Fibroblast of lung (primary cell): Measurements from ENCODE around the gene PRKCSH. TPM values are rescaled to one million over a fixed set of nuclear protein-coding genes. Genes with fewer than 3 reads are reported as not detected.

Experiments used
- DNase-seq, 2 donors: peaks; one replicate each; pipeline versions ENCODE4 v3.0.0 to v3.0.0-alpha.2; 2010; ENCODE audit warnings: low read depth in 2 of 2
- H2AFZ ChIP-seq: 2 replicates; pipeline ENCODE4 v1.5.1; 2012; ENCODE audit warnings: low read length, control low read depth, inconsistent platforms
- H3K27ac ChIP-seq: 2 replicates; pipeline ENCODE4 v1.5.1; 2011; ENCODE audit warnings: low read length, control low read depth; ENCODE audit not compliant: insufficient read depth
- H3K27me3 ChIP-seq: 2 replicates; pipeline ENCODE4 v1.5.1; 2011; ENCODE audit warnings: mild to moderate bottlenecking, low read length; ENCODE audit not compliant: control insufficient read depth, insufficient read depth
- H3K36me3 ChIP-seq: 2 replicates; pipeline ENCODE4 v1.5.1; 2011; ENCODE audit warnings: low read length; ENCODE audit not compliant: control insufficient read depth, insufficient read depth
- H3K4me1 ChIP-seq: 2 replicates; pipeline ENCODE4 v1.5.1; 2011; ENCODE audit warnings: low read length; ENCODE audit not compliant: control insufficient read depth, insufficient read depth; ENCODE audit errors: extremely low read depth
- H3K4me2 ChIP-seq: 2 replicates; pipeline ENCODE4 v1.5.1; 2011; ENCODE audit warnings: low read length, control low read depth; ENCODE audit not compliant: insufficient read depth; ENCODE audit errors: extremely low read depth
- H3K4me3 ChIP-seq, 4 experiments: fragments of 200-600 bp in 1 of 4; sonication (generic) in 1 of 4; replicated peaks in 1 of 4; 2 replicates each; pipeline ENCODE4 v1.5.1; 2011 to 2016; ENCODE audit warnings: low read length in 4 of 4, low read depth in 3 of 4, mild to moderate bottlenecking in 3 of 4, control low read depth in 2 of 4, inconsistent platforms in 1 of 4, mixed read lengths in 1 of 4; ENCODE audit not compliant: insufficient read depth in 1 of 4; ENCODE audit errors: control extremely low read depth in 1 of 4
- H3K79me2 ChIP-seq: 2 replicates; pipeline ENCODE4 v1.5.1; 2012; ENCODE audit warnings: mild to moderate bottlenecking, low read length, inconsistent platforms; ENCODE audit not compliant: control insufficient read depth, insufficient read depth
- H3K9ac ChIP-seq: 2 replicates; pipeline ENCODE4 v1.5.1; 2011; ENCODE audit warnings: mild to moderate bottlenecking, low read length, control low read depth; ENCODE audit not compliant: insufficient read depth
- H3K9me3 ChIP-seq: 2 replicates; pipeline ENCODE4 v1.5.1; 2012; ENCODE audit warnings: low read depth, low read length; ENCODE audit not compliant: control insufficient read depth, insufficient read depth
- H4K20me1 ChIP-seq: 2 replicates; pipeline ENCODE4 v1.5.1; 2011; ENCODE audit warnings: low read length; ENCODE audit not compliant: control insufficient read depth, insufficient read depth; ENCODE audit errors: extremely low read depth
- CTCF ChIP-seq, 2 donors: IDR thresholded peaks in 1 of 2; conservative IDR thresholded peaks in 1 of 2; 1 replicate in 1 of 2; 2 replicates in 1 of 2; pipeline ENCODE4 v1.5.1; 2011 to 2012; ENCODE audit warnings: low read length in 2 of 2, control low read depth in 1 of 2, inconsistent platforms in 1 of 2, low read depth in 1 of 2, mild to moderate bottlenecking in 1 of 2
- EZH2 ChIP-seq: IDR thresholded peaks from 2 replicates; pipeline ENCODE4 v1.5.1; 2012; ENCODE audit warnings: low read length, control low read depth, mild to moderate bottlenecking; ENCODE audit errors: missing control alignments
- polyA plus RNA-seq, 2 donors: library from polyadenylated mRNA; depleted of rRNA in 1 of 2; stranded (reverse) in 1 of 2; unstranded in 1 of 2; fragments of >200 nt; gene quantifications; 2 replicates each; pipeline ENCODE4 v1.2.1, GENCODE V29; 2011 to 2012; ENCODE audit warnings: missing spikeins in 1 of 2
- total RNA-seq: library from RNA; depleted of rRNA; stranded (reverse); fragments of >200 nt; gene quantifications from 2 replicates; pipeline ENCODE4 v1.2.1, GENCODE V29; 2014

The PRKCSH gene
- total and polyA plus RNA-seq, 2 donors (not counting 1 experiment from before 2014, with no cell fraction given), result 117 to 134 TPM

- H4K20me1 ChIP-seq, result no peaks in the 10 kb centered on the region
- no peak overlapping the region for H3K9ac ChIP-seq
- no peaks in the 10 kb centered on the region for H3K36me3 ChIP-seq
- no peak overlapping the region for H3K4me2 ChIP-seq
- H2AFZ ChIP-seq, result no peak overlapping the region
- H3K4me3 ChIP-seq, result no peak overlapping the region
- H3K27ac ChIP-seq, result no peak overlapping the region
- no peaks in the 10 kb centered on the region for H3K4me1 ChIP-seq
- TF ChIP-seq EZH2, result no peak
- TF ChIP-seq CTCF (conservative IDR thresholded peaks at IDR 0.05 in 1 of 2, IDR thresholded peaks at IDR 0.05 in 1 of 2; ENCODE audit: low read depth in 1 of 2, low read length in 2 of 2), result no peak
- DNase-seq, result no peak
- no peaks in the 10 kb centered on the region for H3K9me3 ChIP-seq
- H3K79me2 ChIP-seq, result no peaks in the 10 kb centered on the region
- peaks cover 15% of the 10 kb centered on the region for H3K27me3 ChIP-seq
Observed at GRCh38 chr19:11475861-11476260, 40.4 kb downstream of the PRKCSH start.

GRCh38 chr19:11478167-11479089 is 43.0 kb downstream of the PRKCSH start:
- Histone ChIP-seq H3K27me3 (peaks cover 29% of the 10 kb centered on the region), H3K9me3 (no peaks in the 10 kb centered on the region), H3K27ac (no peak overlapping the region), H3K4me1 (no peaks in the 10 kb centered on the region), H3K9ac (no peak overlapping the region), H3K36me3 (no peaks in the 10 kb centered on the region), H3K4me2 (no peak overlapping the region), H3K79me2 (no peaks in the 10 kb centered on the region), H4K20me1 (no peaks in the 10 kb centered on the region), H3K4me3 (no peak overlapping the region), H2AFZ (no peak overlapping the region)
- no peak for TF ChIP-seq EZH2
- TF ChIP-seq CTCF (conservative IDR thresholded peaks at IDR 0.05 in 1 of 2, IDR thresholded peaks at IDR 0.05 in 1 of 2; ENCODE audit: low read depth in 1 of 2, low read length in 2 of 2), result no peak
- no peak for DNase-seq

- H3K4me2 ChIP-seq, result no peak overlapping the region
- no peak for TF ChIP-seq CTCF (conservative IDR thresholded peaks at IDR 0.05 in 1 of 2, IDR thresholded peaks at IDR 0.05 in 1 of 2; ENCODE audit: low read depth in 1 of 2, low read length in 2 of 2)
- no peak for TF ChIP-seq EZH2
- H3K36me3 ChIP-seq, result no peaks in the 10 kb centered on the region
- H3K4me3 ChIP-seq, result no peak overlapping the region
- H3K4me1 ChIP-seq, result no peaks in the 10 kb centered on the region
- no peak overlapping the region for H2AFZ ChIP-seq
- H3K27me3 ChIP-seq, result peaks cover 29% of the 10 kb centered on the region
- H4K20me1 ChIP-seq, result no peaks in the 10 kb centered on the region
- DNase-seq, result peak in 1 of 2 donors; percentile 15
- no peak overlapping the region for H3K9ac ChIP-seq
- no peaks in the 10 kb centered on the region for H3K79me2 ChIP-seq
- H3K9me3 ChIP-seq, result no peaks in the 10 kb centered on the region
- H3K27ac ChIP-seq, result no peak overlapping the region
Observed at GRCh38 chr19:11479090-11479897, 43.9 kb downstream of the PRKCSH start.
